Hepatocyte (in vitro differentiated cells): Measurements from ENCODE around the gene RPS6KA4. TPM values are rescaled to one million over a fixed set of nuclear protein-coding genes. Genes with fewer than 3 reads are reported as not detected.

Experiments used
- DNase-seq: peaks from one replicate; pipeline ENCODE4 v3.0.0-alpha.2; 2016; ENCODE audit warnings: low spot score
- H2AFZ ChIP-seq: fragments of 200-600 bp; sonication (generic); 2 replicates; pipeline ENCODE4 v1.6.0; 2016; ENCODE audit warnings: antibody characterized with exemption, mild to moderate bottlenecking
- H3K27ac ChIP-seq: fragments of 200-600 bp; sonication (generic); 2 replicates; pipeline ENCODE4 v1.5.1; 2016; ENCODE audit warnings: mild to moderate bottlenecking
- H3K27me3 ChIP-seq: fragments of 200-600 bp; sonication (generic); 2 replicates; pipeline ENCODE4 v1.6.1; 2016
- H3K36me3 ChIP-seq: fragments of 200-600 bp; sonication (generic); replicated peaks from 2 replicates; pipeline ENCODE4 v1.5.1; 2016; ENCODE audit warnings: low read depth; ENCODE audit not compliant: insufficient read depth
- H3K4me1 ChIP-seq: fragments of 200-600 bp; sonication (generic); 2 replicates; pipeline ENCODE4 v1.5.1; 2016; ENCODE audit warnings: mild to moderate bottlenecking, moderate library complexity; ENCODE audit not compliant: insufficient read depth
- H3K4me2 ChIP-seq: fragments of 200-600 bp; sonication (generic); 2 replicates; pipeline ENCODE4 v1.6.0; 2016
- H3K4me3 ChIP-seq: fragments of 200-600 bp; sonication (generic); 2 replicates; pipeline ENCODE4 v1.5.1; 2016; ENCODE audit warnings: mild to moderate bottlenecking
- H3K79me2 ChIP-seq: fragments of 200-600 bp; sonication (generic); 2 replicates; pipeline ENCODE4 v1.6.0; 2017; ENCODE audit warnings: mild to moderate bottlenecking
- H3K9me2 ChIP-seq: fragments of 200-600 bp; sonication (generic); replicated peaks from 2 replicates; pipeline ENCODE4 v1.6.0; 2017; ENCODE audit warnings: mild to moderate bottlenecking; ENCODE audit not compliant: insufficient read depth
- H3K9me3 ChIP-seq: fragments of 200-600 bp; sonication (generic); 2 replicates; pipeline ENCODE4 v1.5.1; 2016; ENCODE audit warnings: low read depth, mild to moderate bottlenecking
- H4K20me1 ChIP-seq: fragments of 200-600 bp; sonication (generic); 2 replicates; pipeline ENCODE4 v1.6.0; 2016; ENCODE audit warnings: mild to moderate bottlenecking; ENCODE audit not compliant: insufficient read depth, poor library complexity, severe bottlenecking
- EZH2 ChIP-seq: fragments of 200-600 bp; sonication (generic); IDR thresholded peaks from 2 replicates; pipeline ENCODE4 v1.6.1; 2016; ENCODE audit warnings: antibody characterized with exemption, mild to moderate bottlenecking, borderline replicate concordance
- EZH2phosphoT487 ChIP-seq: fragments of 200-600 bp; sonication (generic); IDR thresholded peaks from one replicate; pipeline ENCODE4 v1.6.1; 2018; ENCODE audit warnings: antibody characterized with exemption, mild to moderate bottlenecking, low read depth, moderate library complexity; ENCODE audit not compliant: unreplicated experiment, severe bottlenecking
- WGBS: methylation state at CpG from one replicate; pipeline ENCODE4 v1.1.6; 2016; ENCODE audit warnings: low lambda C conversion rate; ENCODE audit errors: missing lambda C conversion rate; 5-methylcytosine and 5-hydroxymethylcytosine counted together
- polyA plus RNA-seq: library from polyadenylated mRNA; unstranded; fragments of >200 nt; fragmentation: Nextera tagmentation; extraction: Ambion mirVana; gene quantifications from 2 replicates; pipeline ENCODE4 v1.2.1, GENCODE V29; 2016
- total RNA-seq: library from RNA; depleted of rRNA; stranded (reverse); fragments of >200 nt; gene quantifications from 2 replicates; pipeline ENCODE4 v1.2.3, GENCODE V29; 2014
- TF ChIP-seq, protein P1 (sequence below): fragments of 200-600 bp; sonication (generic); IDR thresholded peaks from 2 replicates; pipeline ENCODE4 v1.5.1; 2016; ENCODE audit warnings: antibody characterized with exemption, mild to moderate bottlenecking; ENCODE audit not compliant: poor library complexity

The RPS6KA4 gene
- total and polyA plus RNA-seq, 2 experiments from 2014 or later: 35.9 to 44.0 TPM

- Histone ChIP-seq H4K20me1 (no peaks in the 10 kb centered on the region), H3K4me3 (no peak overlapping the region), H2AFZ (no peak overlapping the region), H3K4me1 (peaks cover 25% of the 10 kb centered on the region), H3K79me2 (peaks cover 13% of the 10 kb centered on the region), H3K9me2 (no peaks in the 10 kb centered on the region), H3K4me2 (no peak overlapping the region), H3K27ac (no peak overlapping the region), H3K27me3 (no peaks in the 10 kb centered on the region), H3K9me3 (no peaks in the 10 kb centered on the region), H3K36me3 (no peaks in the 10 kb centered on the region)
- DNase-seq: no peak
- TF ChIP-seq EZH2phosphoT487: no peak
- TF ChIP-seq EZH2: no peak
- TF ChIP-seq, protein P1, sequence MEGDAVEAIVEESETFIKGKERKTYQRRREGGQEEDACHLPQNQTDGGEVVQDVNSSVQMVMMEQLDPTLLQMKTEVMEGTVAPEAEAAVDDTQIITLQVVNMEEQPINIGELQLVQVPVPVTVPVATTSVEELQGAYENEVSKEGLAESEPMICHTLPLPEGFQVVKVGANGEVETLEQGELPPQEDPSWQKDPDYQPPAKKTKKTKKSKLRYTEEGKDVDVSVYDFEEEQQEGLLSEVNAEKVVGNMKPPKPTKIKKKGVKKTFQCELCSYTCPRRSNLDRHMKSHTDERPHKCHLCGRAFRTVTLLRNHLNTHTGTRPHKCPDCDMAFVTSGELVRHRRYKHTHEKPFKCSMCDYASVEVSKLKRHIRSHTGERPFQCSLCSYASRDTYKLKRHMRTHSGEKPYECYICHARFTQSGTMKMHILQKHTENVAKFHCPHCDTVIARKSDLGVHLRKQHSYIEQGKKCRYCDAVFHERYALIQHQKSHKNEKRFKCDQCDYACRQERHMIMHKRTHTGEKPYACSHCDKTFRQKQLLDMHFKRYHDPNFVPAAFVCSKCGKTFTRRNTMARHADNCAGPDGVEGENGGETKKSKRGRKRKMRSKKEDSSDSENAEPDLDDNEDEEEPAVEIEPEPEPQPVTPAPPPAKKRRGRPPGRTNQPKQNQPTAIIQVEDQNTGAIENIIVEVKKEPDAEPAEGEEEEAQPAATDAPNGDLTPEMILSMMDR: no peak
- WGBS: 95% methylated on average over 7 of the region's 18 CpGs
Measured at GRCh38 chr11:64361659-64362058, 2.7 kb downstream of the RPS6KA4 start.

- H3K79me2 ChIP-seq: peaks cover 13% of the 10 kb centered on the region
- no peaks in the 10 kb centered on the region for H3K36me3 ChIP-seq
- no peak overlapping the region for H3K4me2 ChIP-seq
- no peak for DNase-seq
- no peak overlapping the region for H3K27ac ChIP-seq
- H3K4me1 ChIP-seq: peaks cover 18% of the 10 kb centered on the region
- no peaks in the 10 kb centered on the region for H3K27me3 ChIP-seq
- H4K20me1 ChIP-seq: no peaks in the 10 kb centered on the region
- H2AFZ ChIP-seq: no peak overlapping the region
- no peaks in the 10 kb centered on the region for H3K9me3 ChIP-seq
- TF ChIP-seq, protein P1: no peak
- no peak for TF ChIP-seq EZH2
- no peak for TF ChIP-seq EZH2phosphoT487
- no peaks in the 10 kb centered on the region for H3K9me2 ChIP-seq
- H3K4me3 ChIP-seq: no peak overlapping the region
- 94% methylated on average over 10 of the region's 10 CpGs for WGBS
Measured at GRCh38 chr11:64362339-64362738, 3.4 kb downstream of the RPS6KA4 start.

- Histone ChIP-seq H3K27me3 (no peaks in the 10 kb centered on the region), H2AFZ (no peak overlapping the region), H3K79me2 (peaks cover 5% of the 10 kb centered on the region), H3K4me1 (peaks cover 4% of the 10 kb centered on the region), H3K27ac (no peak overlapping the region), H3K4me2 (no peak overlapping the region), H3K4me3 (no peak overlapping the region), H3K9me2 (no peaks in the 10 kb centered on the region), H3K9me3 (no peaks in the 10 kb centered on the region), H3K36me3 (no peaks in the 10 kb centered on the region), H4K20me1 (no peaks in the 10 kb centered on the region)
- WGBS: 96% methylated on average over 6 of the region's 6 CpGs
- DNase-seq: no peak
- TF ChIP-seq EZH2: no peak
- TF ChIP-seq, protein P1: no peak
- TF ChIP-seq EZH2phosphoT487: no peak
Measured at GRCh38 chr11:64364435-64364834, 5.5 kb downstream of the RPS6KA4 start.

GRCh38 chr11:64364911-64365310 is 5.9 kb downstream of the RPS6KA4 start:
- DNase-seq: no peak
- 93% methylated on average over 4 of the region's 4 CpGs for WGBS
- H3K9me3 ChIP-seq: no peaks in the 10 kb centered on the region
- H4K20me1 ChIP-seq: no peaks in the 10 kb centered on the region
- H3K4me2 ChIP-seq: no peak overlapping the region
- H3K79me2 ChIP-seq: peaks cover under 1% of the 10 kb centered on the region
- H3K36me3 ChIP-seq: no peaks in the 10 kb centered on the region
- H3K4me1 ChIP-seq: peaks cover under 1% of the 10 kb centered on the region
- no peak overlapping the region for H3K27ac ChIP-seq
- H3K4me3 ChIP-seq: no peak overlapping the region
- TF ChIP-seq EZH2phosphoT487 (no peak), EZH2 (no peak)
- TF ChIP-seq, protein P1: no peak
- no peaks in the 10 kb centered on the region for H3K9me2 ChIP-seq
- H3K27me3 ChIP-seq: no peaks in the 10 kb centered on the region
- no peak overlapping the region for H2AFZ ChIP-seq
